KOPT-K1 (cell line): ENCODE results near the gene CREB1.

ENCODE experiments used
- H3K27ac ChIP-seq: fragments of 200-600 bp; sonication (generic); 2 replicates; pipeline ENCODE4 v1.5.1; 2016; ENCODE audit warnings: antibody characterized with exemption, mild to moderate bottlenecking, low read depth, low read length; ENCODE audit not compliant: poor library complexity, severe bottlenecking
- H3K36me3 ChIP-seq: fragments of 200-600 bp; sonication (generic); 2 replicates; pipeline ENCODE4 v1.5.1; 2017; ENCODE audit warnings: antibody characterized with exemption, mild to moderate bottlenecking, low read length, moderate library complexity; ENCODE audit not compliant: insufficient read depth
- H3K9me3 ChIP-seq: fragments of 200-600 bp; sonication (generic); 2 replicates; pipeline ENCODE4 v1.5.1; 2017; ENCODE audit warnings: antibody characterized with exemption, low read length, mild to moderate bottlenecking; ENCODE audit not compliant: insufficient read depth, poor library complexity, severe bottlenecking

The CREB1 gene

GRCh38 chr2:207515671-207516070, 14.1 kb upstream of the CREB1 start:
- Histone ChIP-seq H3K27ac (no peak overlapping the region), H3K36me3 (no peaks in the 10 kb centered on the region), H3K9me3 (no peaks in the 10 kb centered on the region)

GRCh38 chr2:207516206-207516605, 13.6 kb upstream of the CREB1 start:
- Histone ChIP-seq H3K27ac (no peak overlapping the region), H3K36me3 (no peaks in the 10 kb centered on the region), H3K9me3 (no peaks in the 10 kb centered on the region)

GRCh38 chr2:207523005-207523404, 6.8 kb upstream of the CREB1 start:
- Histone ChIP-seq H3K9me3 (no peaks in the 10 kb centered on the region), H3K36me3 (no peaks in the 10 kb centered on the region), H3K27ac (no peak overlapping the region)

GRCh38 chr2:207525296-207525695, 4.5 kb upstream of the CREB1 start:
- no peak overlapping the region for H3K27ac ChIP-seq
- H3K36me3 ChIP-seq = no peaks in the 10 kb centered on the region
- H3K9me3 ChIP-seq = no peaks in the 10 kb centered on the region

- no peaks in the 10 kb centered on the region for H3K9me3 ChIP-seq
- peak overlapping the region; percentile 96 for H3K27ac ChIP-seq
- no peaks in the 10 kb centered on the region for H3K36me3 ChIP-seq
These were observed 807 bp upstream of the CREB1 start for GRCh38 chr2:207528980-207529329.

GRCh38 chr2:207530160-207531031, 634 bp downstream of the CREB1 start:
- no peaks in the 10 kb centered on the region; the same call in 1 of the 2 replicates for H3K36me3 ChIP-seq
- peak overlapping the region; percentile 96 for H3K27ac ChIP-seq
- H3K9me3 ChIP-seq = no peaks in the 10 kb centered on the region

GRCh38 chr2:207531032-207531952, 1.5 kb downstream of the CREB1 start:
- Histone ChIP-seq H3K36me3 (peaks cover 6% of the 10 kb centered on the region), H3K9me3 (no peaks in the 10 kb centered on the region), H3K27ac (peak overlapping the region; percentile 96)

GRCh38 chr2:207532676-207533075, 2.9 kb downstream of the CREB1 start:
- Histone ChIP-seq H3K36me3 (peaks cover 14% of the 10 kb centered on the region), H3K9me3 (no peaks in the 10 kb centered on the region), H3K27ac (no peak overlapping the region)

- Histone ChIP-seq H3K36me3 (peaks cover 22% of the 10 kb centered on the region), H3K27ac (no peak overlapping the region), H3K9me3 (no peaks in the 10 kb centered on the region)
These were observed 3.8 kb downstream of the CREB1 start for GRCh38 chr2:207533461-207534008.

- peaks cover 29% of the 10 kb centered on the region for H3K36me3 ChIP-seq
- no peak overlapping the region for H3K27ac ChIP-seq
These were observed 4.7 kb downstream of the CREB1 start for GRCh38 chr2:207534417-207534816.

GRCh38 chr2:207539470-207539869, 9.7 kb downstream of the CREB1 start:
- no peaks in the 10 kb centered on the region for H3K9me3 ChIP-seq
- no peak overlapping the region for H3K27ac ChIP-seq
- peaks cover 35% of the 10 kb centered on the region for H3K36me3 ChIP-seq

More at GRCh38 chr2:207534417-207534816, 4.7 kb downstream of the CREB1 start:
- no peaks in the 10 kb centered on the region for H3K9me3 ChIP-seq

- Histone ChIP-seq H3K36me3 (peaks cover 44% of the 10 kb centered on the region), H3K9me3 (no peaks in the 10 kb centered on the region), H3K27ac (no peak overlapping the region)
These were observed 10.7 kb downstream of the CREB1 start for GRCh38 chr2:207540431-207540830.

GRCh38 chr2:207541933-207542332, 12.2 kb downstream of the CREB1 start:
- H3K36me3 ChIP-seq = peaks cover 40% of the 10 kb centered on the region
- H3K27ac ChIP-seq = no peak overlapping the region
- H3K9me3 ChIP-seq = no peaks in the 10 kb centered on the region

GRCh38 chr2:207543272-207543671, 13.5 kb downstream of the CREB1 start:
- Histone ChIP-seq H3K9me3 (no peaks in the 10 kb centered on the region), H3K27ac (no peak overlapping the region), H3K36me3 (peaks cover 26% of the 10 kb centered on the region)

GRCh38 chr2:207546822-207547221, 17.1 kb downstream of the CREB1 start:
- Histone ChIP-seq H3K36me3 (peaks cover 17% of the 10 kb centered on the region; the same call in 1 of the 2 replicates), H3K9me3 (no peaks in the 10 kb centered on the region), H3K27ac (no peak overlapping the region)
